Measurements from ENCODE around the gene CEACAM1.
"Not testable (repeated sequence)": the region's sequence is repeated elsewhere in the genome, so short reads cannot be mapped to it uniquely, and the experiment has no call there.

Gene CEACAM1

DNA sequence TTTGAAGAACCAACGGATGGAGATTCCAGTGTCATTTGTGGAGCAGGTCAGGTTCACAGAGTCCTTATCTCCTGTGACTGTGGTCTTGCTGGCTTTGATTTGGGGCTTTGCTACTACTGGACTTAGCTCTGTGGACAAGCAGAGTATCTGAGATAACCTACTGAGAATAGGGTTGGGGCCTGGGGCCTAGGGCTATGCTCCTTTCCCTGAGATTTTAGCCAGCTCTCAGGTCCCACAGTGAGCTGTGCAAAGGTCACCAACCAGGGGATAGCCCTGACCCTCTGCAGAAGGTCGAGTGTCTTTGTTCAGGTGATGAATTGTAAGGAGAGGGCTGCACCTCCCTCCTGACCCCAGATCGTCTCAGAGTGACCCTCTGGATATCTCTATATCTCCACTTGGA lies 9.2 kb downstream of the CEACAM1 start:
- no peak overlapping the region for H3K27ac ChIP-seq (ENCODE audit: low read depth, low read length)
- no peaks in the 10 kb centered on the region for H3K27me3 ChIP-seq (ENCODE audit: control insufficient read depth, insufficient read depth, low read length)
- no peaks in the 10 kb centered on the region for H3K4me1 ChIP-seq (ENCODE audit: control insufficient read depth, insufficient read depth, low read length)
- no peak overlapping the region for H3K4me3 ChIP-seq (ENCODE audit: low read length)
- peaks cover 2% of the 10 kb centered on the region for H3K36me3 ChIP-seq (ENCODE audit: control insufficient read depth, insufficient read depth, low read length)
- H3K9ac ChIP-seq (ENCODE audit: low read length): no peak overlapping the region

GRCh38 chr19:42516771-42517170 lies 11.5 kb downstream of the CEACAM1 start:
- H3K27me3 ChIP-seq (ENCODE audit: control insufficient read depth, insufficient read depth, low read length): no peaks in the 10 kb centered on the region
- H3K27ac ChIP-seq (ENCODE audit: low read depth, low read length): no peak overlapping the region
- H3K9ac ChIP-seq (ENCODE audit: low read length): no peak overlapping the region
- H3K36me3 ChIP-seq (ENCODE audit: control insufficient read depth, insufficient read depth, low read length): peaks cover 2% of the 10 kb centered on the region
- no peak overlapping the region for H3K4me3 ChIP-seq (ENCODE audit: low read length)
- no peaks in the 10 kb centered on the region for H3K4me1 ChIP-seq (ENCODE audit: control insufficient read depth, insufficient read depth, low read length)

- H3K36me3 ChIP-seq (ENCODE audit: control insufficient read depth, insufficient read depth, low read length): no peaks in the 10 kb centered on the region
- no peak overlapping the region for H3K4me3 ChIP-seq (ENCODE audit: low read length)
- no peak overlapping the region for H3K27ac ChIP-seq (ENCODE audit: low read depth, low read length)
- no peak overlapping the region for H3K9ac ChIP-seq (ENCODE audit: low read length)
- H3K4me1 ChIP-seq (ENCODE audit: control insufficient read depth, insufficient read depth, low read length): no peaks in the 10 kb centered on the region
- H3K27me3 ChIP-seq (ENCODE audit: control insufficient read depth, insufficient read depth, low read length): no peaks in the 10 kb centered on the region
Observed at GRCh38 chr19:42515241-42515832, 12.9 kb downstream of the CEACAM1 start.

DNA sequence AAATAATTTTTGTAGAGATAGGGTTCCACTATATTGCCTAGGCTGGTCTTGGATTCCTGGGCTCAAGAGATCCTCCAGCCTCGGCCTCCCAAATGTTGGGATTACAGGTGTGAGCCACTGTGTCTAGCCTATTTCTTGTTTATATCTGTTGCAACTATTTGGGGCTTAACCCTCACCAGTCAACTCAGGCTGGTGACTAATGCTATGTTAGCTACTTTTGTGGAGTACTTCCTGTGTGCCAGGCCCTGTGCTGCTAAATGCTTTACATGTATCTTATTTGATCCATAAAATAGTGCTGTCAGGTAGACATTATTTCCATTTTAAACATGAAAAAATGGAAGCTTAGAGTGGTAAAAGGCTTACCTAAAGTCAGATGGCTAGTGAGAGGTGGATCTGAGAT lies 13.8 kb downstream of the CEACAM1 start:
- no peak overlapping the region for H3K4me3 ChIP-seq (ENCODE audit: low read length)
- H3K36me3 ChIP-seq (ENCODE audit: control insufficient read depth, insufficient read depth, low read length): no peaks in the 10 kb centered on the region

DNA sequence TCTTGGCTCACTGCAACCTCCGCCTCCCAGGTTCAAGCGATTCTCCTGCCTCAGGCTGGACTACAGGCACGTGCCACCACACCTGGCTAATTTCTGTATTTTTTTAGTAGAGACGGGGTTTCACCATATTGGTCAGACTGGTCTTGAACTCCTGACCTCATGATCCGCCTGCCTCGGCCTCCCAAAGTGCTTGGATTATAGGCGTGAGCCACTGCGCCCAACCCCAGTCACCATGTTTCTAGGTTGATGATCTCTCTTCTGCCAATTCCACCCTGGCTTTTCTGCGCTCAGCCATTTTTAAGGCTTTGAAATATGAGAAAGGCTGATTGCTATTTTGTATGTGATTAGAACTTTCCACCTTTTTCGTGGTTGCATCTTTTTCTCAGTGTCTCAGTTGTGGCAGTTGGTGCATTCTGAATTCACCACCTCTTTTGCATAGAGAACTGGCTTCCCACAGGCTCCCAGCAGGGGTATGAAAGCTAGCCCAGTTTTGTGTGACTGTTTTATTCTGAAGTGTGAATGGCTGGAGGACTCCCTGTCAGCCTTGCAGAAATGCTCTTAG lies 15.5 kb downstream of the CEACAM1 start:
- Histone ChIP-seq H3K36me3 (ENCODE audit: control insufficient read depth, insufficient read depth, low read length) (no peaks in the 10 kb centered on the region), H3K9ac (ENCODE audit: low read length) (no peak overlapping the region), H3K27me3 (ENCODE audit: control insufficient read depth, insufficient read depth, low read length) (no peaks in the 10 kb centered on the region), H3K27ac (ENCODE audit: low read depth, low read length) (no peak overlapping the region), H3K4me1 (ENCODE audit: control insufficient read depth, insufficient read depth, low read length) (no peaks in the 10 kb centered on the region), H3K4me3 (ENCODE audit: low read length) (no peak overlapping the region)

More for the DNA sequence above, 13.8 kb downstream of the CEACAM1 start:
- Histone ChIP-seq H3K27ac (ENCODE audit: low read depth, low read length) (no peak overlapping the region), H3K9ac (ENCODE audit: low read length) (no peak overlapping the region), H3K27me3 (ENCODE audit: control insufficient read depth, insufficient read depth, low read length) (no peaks in the 10 kb centered on the region), H3K4me1 (ENCODE audit: control insufficient read depth, insufficient read depth, low read length) (no peaks in the 10 kb centered on the region)

DNA sequence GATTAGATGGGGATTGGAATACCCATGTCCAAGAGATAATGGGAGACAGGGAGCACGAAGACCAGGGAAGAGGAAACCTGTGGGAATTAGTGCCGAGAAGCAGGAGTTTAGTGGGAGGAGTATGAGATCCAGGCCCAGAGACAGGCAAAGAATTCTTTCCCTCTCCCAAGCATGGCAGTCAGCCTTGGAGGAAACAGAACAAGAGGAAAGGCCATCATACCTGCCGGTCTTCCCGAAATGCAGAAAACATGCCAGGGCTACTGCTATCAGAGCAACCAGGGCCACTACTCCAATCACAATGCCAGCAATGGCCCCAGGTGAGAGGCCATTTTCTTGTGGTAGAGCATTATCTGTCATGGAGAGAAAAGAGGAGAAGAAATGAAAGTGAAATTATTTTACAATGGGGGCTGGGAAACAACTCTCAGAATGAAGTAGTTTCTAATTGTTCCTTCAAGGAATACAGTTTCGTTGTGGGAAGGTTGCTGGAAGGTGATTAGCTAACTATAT lies 16.1 kb downstream of the CEACAM1 start:
- H3K36me3 ChIP-seq (ENCODE audit: control insufficient read depth, insufficient read depth, low read length): no peaks in the 10 kb centered on the region
- no peak overlapping the region for H3K4me3 ChIP-seq (ENCODE audit: low read length)
- no peaks in the 10 kb centered on the region for H3K27me3 ChIP-seq (ENCODE audit: control insufficient read depth, insufficient read depth, low read length)
- no peaks in the 10 kb centered on the region for H3K4me1 ChIP-seq (ENCODE audit: control insufficient read depth, insufficient read depth, low read length)
- H3K27ac ChIP-seq (ENCODE audit: low read depth, low read length): no peak overlapping the region
- H3K9ac ChIP-seq (ENCODE audit: low read length): no peak overlapping the region

- Histone ChIP-seq H3K27me3 (ENCODE audit: control insufficient read depth, insufficient read depth, low read length) (no peaks in the 10 kb centered on the region), H3K27ac (ENCODE audit: low read depth, low read length) (no peak overlapping the region), H3K4me3 (ENCODE audit: low read length) (no peak overlapping the region), H3K4me1 (ENCODE audit: control insufficient read depth, insufficient read depth, low read length) (no peaks in the 10 kb centered on the region), H3K36me3 (ENCODE audit: control insufficient read depth, insufficient read depth, low read length) (no peaks in the 10 kb centered on the region), H3K9ac (ENCODE audit: low read length) (no peak overlapping the region)
Observed at GRCh38 chr19:42511340-42511739, 16.9 kb downstream of the CEACAM1 start.

- Histone ChIP-seq H3K4me3 (ENCODE audit: low read length) (no peak overlapping the region), H3K27me3 (ENCODE audit: control insufficient read depth, insufficient read depth, low read length) (no peaks in the 10 kb centered on the region), H3K27ac (ENCODE audit: low read depth, low read length) (no peak overlapping the region), H3K36me3 (ENCODE audit: control insufficient read depth, insufficient read depth, low read length) (no peaks in the 10 kb centered on the region), H3K9ac (ENCODE audit: low read length) (no peak overlapping the region), H3K4me1 (ENCODE audit: control insufficient read depth, insufficient read depth, low read length) (no peaks in the 10 kb centered on the region)
Observed at GRCh38 chr19:42508892-42509444, 19.3 kb downstream of the CEACAM1 start.

- Histone ChIP-seq H3K9ac (ENCODE audit: low read length) (no peak overlapping the region), H3K4me1 (ENCODE audit: control insufficient read depth, insufficient read depth, low read length) (no peaks in the 10 kb centered on the region), H3K27ac (ENCODE audit: low read depth, low read length) (no peak overlapping the region), H3K4me3 (ENCODE audit: low read length) (no peak overlapping the region), H3K27me3 (ENCODE audit: control insufficient read depth, insufficient read depth, low read length) (no peaks in the 10 kb centered on the region), H3K36me3 (ENCODE audit: control insufficient read depth, insufficient read depth, low read length) (no peaks in the 10 kb centered on the region)
Observed at GRCh38 chr19:42505066-42505465, 23.2 kb downstream of the CEACAM1 start.

- no peak overlapping the region for H3K9ac ChIP-seq (ENCODE audit: low read length)
- no peak overlapping the region for H3K4me3 ChIP-seq (ENCODE audit: low read length)
- no peaks in the 10 kb centered on the region for H3K4me1 ChIP-seq (ENCODE audit: control insufficient read depth, insufficient read depth, low read length)
- H3K36me3 ChIP-seq (ENCODE audit: control insufficient read depth, insufficient read depth, low read length): no peaks in the 10 kb centered on the region
- H3K27me3 ChIP-seq (ENCODE audit: control insufficient read depth, insufficient read depth, low read length): no peaks in the 10 kb centered on the region
- no peak overlapping the region for H3K27ac ChIP-seq (ENCODE audit: low read depth, low read length)
Observed at GRCh38 chr19:42501733-42502132, 26.5 kb downstream of the CEACAM1 start.

DNA sequence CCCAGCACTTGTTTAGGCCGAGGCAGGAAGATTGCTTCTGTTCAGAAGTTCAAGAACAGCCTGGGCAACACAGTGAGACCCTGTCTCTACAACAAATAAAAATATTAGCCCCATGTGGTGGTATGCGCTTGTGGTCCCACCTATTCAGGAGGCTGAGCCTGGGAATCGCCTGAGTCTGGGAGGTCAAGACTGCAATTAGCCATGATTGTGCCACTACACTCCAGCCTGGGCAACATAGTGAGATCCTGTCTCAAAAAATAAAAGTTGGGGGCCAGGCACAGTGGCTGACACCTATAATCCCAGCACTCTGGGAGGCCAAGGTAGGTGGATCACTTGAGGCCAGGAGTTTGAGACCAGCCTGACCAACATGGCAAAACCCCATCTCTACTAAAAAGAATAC lies 27.0 kb downstream of the CEACAM1 start:
- H3K27ac ChIP-seq (ENCODE audit: low read depth, low read length); H3K9ac ChIP-seq (ENCODE audit: low read length); H3K4me3 ChIP-seq (ENCODE audit: low read length); H3K27me3 ChIP-seq (ENCODE audit: control insufficient read depth, insufficient read depth, low read length); H3K4me1 ChIP-seq (ENCODE audit: control insufficient read depth, insufficient read depth, low read length); H3K36me3 ChIP-seq (ENCODE audit: control insufficient read depth, insufficient read depth, low read length): not testable (repeated sequence)

- no peaks in the 10 kb centered on the region for H3K4me1 ChIP-seq (ENCODE audit: control insufficient read depth, insufficient read depth, low read length)
- no peak overlapping the region for H3K4me3 ChIP-seq (ENCODE audit: low read length)
- no peaks in the 10 kb centered on the region for H3K36me3 ChIP-seq (ENCODE audit: control insufficient read depth, insufficient read depth, low read length)
- no peak overlapping the region for H3K9ac ChIP-seq (ENCODE audit: low read length)
- H3K27ac ChIP-seq (ENCODE audit: low read depth, low read length): no peak overlapping the region
- no peaks in the 10 kb centered on the region for H3K27me3 ChIP-seq (ENCODE audit: control insufficient read depth, insufficient read depth, low read length)
Observed at GRCh38 chr19:42498169-42498757, 30.0 kb downstream of the CEACAM1 start.
